HG02938 (cell line): ENCODE results near the gene TSPAN18.

ENCODE experiments used
- ATAC-seq: cut with Tn5 transposase; IDR thresholded peaks from one replicate; pipeline ENCODE4 v1.9.1; 2021; ENCODE audit warnings: mild to moderate bottlenecking, moderate library complexity; ENCODE audit not compliant: unreplicated experiment

Gene TSPAN18

GRCh38 chr11:44793350-44794090, 66.8 kb downstream of the TSPAN18 start:
- no peak for ATAC-seq

GRCh38 chr11:44795803-44796535, 69.2 kb downstream of the TSPAN18 start:
- no peak for ATAC-seq

GRCh38 chr11:44797051-44797450, 70.3 kb downstream of the TSPAN18 start:
- no peak for ATAC-seq

- ATAC-seq, result no peak
Measured at GRCh38 chr11:44797886-44798606, 71.3 kb downstream of the TSPAN18 start.

GRCh38 chr11:44798607-44798972, 71.8 kb downstream of the TSPAN18 start:
- no peak for ATAC-seq

GRCh38 chr11:44799012-44799411, 72.2 kb downstream of the TSPAN18 start:
- ATAC-seq, result no peak

- no peak for ATAC-seq
Measured at GRCh38 chr11:44802347-44802746, 75.6 kb downstream of the TSPAN18 start.

- ATAC-seq, result no peak
Measured at GRCh38 chr11:44803009-44803408, 76.2 kb downstream of the TSPAN18 start.

GRCh38 chr11:44804449-44805437, 78.0 kb downstream of the TSPAN18 start:
- ATAC-seq, result no peak

GRCh38 chr11:44805596-44805995, 78.8 kb downstream of the TSPAN18 start:
- ATAC-seq, result no peak

- ATAC-seq, result no peak
Measured at GRCh38 chr11:44808053-44808753, 81.4 kb downstream of the TSPAN18 start.

GRCh38 chr11:44809283-44809682, 82.5 kb downstream of the TSPAN18 start:
- ATAC-seq, result no peak

GRCh38 chr11:44811841-44812448, 85.2 kb downstream of the TSPAN18 start:
- no peak for ATAC-seq

- no peak for ATAC-seq
Measured at GRCh38 chr11:44812971-44813370, 86.2 kb downstream of the TSPAN18 start.

GRCh38 chr11:44813401-44813800, 86.6 kb downstream of the TSPAN18 start:
- ATAC-seq, result no peak

GRCh38 chr11:44814881-44815592, 88.3 kb downstream of the TSPAN18 start:
- no peak for ATAC-seq

GRCh38 chr11:44815917-44816456, 89.2 kb downstream of the TSPAN18 start:
- ATAC-seq, result no peak

- no peak for ATAC-seq
Measured at GRCh38 chr11:44816761-44817160, 90.0 kb downstream of the TSPAN18 start.
